HG02759 (cell line): ENCODE measurements around the gene CRYBB3.
A peak's percentile ranks its signal among the peaks of the same experiment; 100 is the strongest.
"Not testable (repeated sequence)": the region's sequence is repeated elsewhere in the genome, so short reads cannot be mapped to it uniquely, and the experiment has no call there.

Source experiments
- ATAC-seq: cut with Tn5 transposase; IDR thresholded peaks from one replicate; pipeline ENCODE4 v1.9.1; 2021; ENCODE audit warnings: mild to moderate bottlenecking, moderate library complexity; ENCODE audit not compliant: unreplicated experiment

CRYBB3 gene

GRCh38 chr22:25204547-25204946 is 4.9 kb downstream of the CRYBB3 start:
- not testable (repeated sequence) for ATAC-seq

GRCh38 chr22:25205847-25206246 is 6.2 kb downstream of the CRYBB3 start:
- ATAC-seq, result no peak

- ATAC-seq, result no peak
These were observed 7.3 kb downstream of the CRYBB3 start for GRCh38 chr22:25206998-25207397.

- no peak for ATAC-seq
These were observed 8.0 kb downstream of the CRYBB3 start for GRCh38 chr22:25207553-25208157.

GRCh38 chr22:25208328-25208727 is 8.7 kb downstream of the CRYBB3 start:
- ATAC-seq, result no peak

GRCh38 chr22:25208743-25209505 is 9.3 kb downstream of the CRYBB3 start:
- ATAC-seq, result no peak

GRCh38 chr22:25210793-25211192 is 11.1 kb downstream of the CRYBB3 start:
- no peak for ATAC-seq

- ATAC-seq, result no peak
These were observed 12.7 kb downstream of the CRYBB3 start for GRCh38 chr22:25212337-25212736.

- no peak for ATAC-seq
These were observed 13.6 kb downstream of the CRYBB3 start for GRCh38 chr22:25213221-25213620.

- ATAC-seq, result no peak
These were observed 16.6 kb downstream of the CRYBB3 start for GRCh38 chr22:25216230-25216629.

GRCh38 chr22:25219211-25219689 is 19.6 kb downstream of the CRYBB3 start, which contains the start of gene CRYBB2:
Gene CRYBB2 (plus strand): TSS chr22:25219639. CDS start chr22:25221430, 1,791 bp downstream.
- no peak for ATAC-seq

- no peak for ATAC-seq
These were observed 20.3 kb downstream of the CRYBB3 start for GRCh38 chr22:25219948-25220442.

- no peak for ATAC-seq
These were observed 22.1 kb downstream of the CRYBB3 start for GRCh38 chr22:25221790-25222189.

GRCh38 chr22:25223269-25223850 is 23.7 kb downstream of the CRYBB3 start:
- ATAC-seq, result no peak

- no peak for ATAC-seq
These were observed 29.2 kb downstream of the CRYBB3 start for GRCh38 chr22:25228822-25229221.

- ATAC-seq, result not testable (repeated sequence)
These were observed 31.1 kb downstream of the CRYBB3 start for GRCh38 chr22:25230760-25231159.

GRCh38 chr22:25232301-25232700 is 32.6 kb downstream of the CRYBB3 start:
- no peak for ATAC-seq

GRCh38 chr22:25233706-25234105 is 34.0 kb downstream of the CRYBB3 start:
- ATAC-seq, result not testable (repeated sequence)

GRCh38 chr22:25235547-25236290 is 36.1 kb downstream of the CRYBB3 start:
- peak; percentile 71 for ATAC-seq

- no peak for ATAC-seq
These were observed 36.8 kb downstream of the CRYBB3 start for GRCh38 chr22:25236417-25236816.

- no peak for ATAC-seq
These were observed 37.8 kb downstream of the CRYBB3 start for GRCh38 chr22:25237503-25237902.
